ENCODE results near the gene LIMD2. TPM values are rescaled to one million over a fixed set of nuclear protein-coding genes. Genes with fewer than 3 reads are reported as not detected.

The LIMD2 gene
- 5.5 and 8.0 TPM in 2 replicates for total RNA-seq

DNA sequence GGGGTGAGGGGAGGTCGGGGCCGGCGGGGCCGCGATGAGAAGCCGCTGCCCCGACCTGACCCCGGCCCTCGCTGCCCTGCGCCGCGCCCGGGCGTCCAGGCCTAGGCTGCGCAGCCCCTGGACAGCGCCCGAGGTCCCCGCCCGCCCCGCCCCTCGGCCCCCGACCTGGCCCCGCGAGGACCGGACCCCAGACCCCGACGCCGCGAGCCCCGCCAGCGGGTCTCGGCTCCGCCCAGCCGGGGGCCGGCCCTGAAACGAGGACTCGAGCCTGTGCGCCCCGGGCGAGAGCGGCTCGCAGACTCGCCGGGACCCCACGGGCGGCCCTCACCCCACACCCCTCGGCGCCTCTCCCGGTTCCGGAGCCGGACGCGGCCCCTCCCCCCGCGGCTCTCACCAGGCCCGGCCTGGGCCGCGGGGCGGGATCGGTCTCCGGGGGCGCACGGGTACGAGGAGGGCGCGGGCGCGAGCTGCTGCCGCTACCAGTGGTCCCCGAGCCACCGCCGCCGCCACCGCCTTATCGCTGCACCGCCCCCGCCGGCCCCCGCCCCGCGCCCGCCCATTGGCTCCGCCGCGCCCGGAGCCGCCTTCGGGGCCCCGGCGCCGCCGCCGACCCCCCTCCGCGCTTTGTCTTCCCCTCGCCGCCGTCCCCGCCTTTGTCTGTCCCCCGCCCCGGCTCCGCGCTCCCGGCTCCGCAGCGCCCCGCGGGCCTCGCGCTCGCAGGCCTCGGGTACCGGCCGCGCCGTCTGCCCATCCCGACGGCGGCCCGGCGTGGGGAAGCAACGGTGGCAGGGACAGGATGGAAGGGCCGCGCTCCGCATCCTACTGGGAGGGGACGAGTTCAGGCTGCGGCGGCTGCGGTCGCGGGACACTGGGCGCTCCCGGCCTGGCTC, at the start of gene LIMD2:
Gene LIMD2 (minus strand): TSS at position 488 of the 890 bp plus-strand sequence. CDS start 827 bp downstream, outside the sequence.

DNA sequence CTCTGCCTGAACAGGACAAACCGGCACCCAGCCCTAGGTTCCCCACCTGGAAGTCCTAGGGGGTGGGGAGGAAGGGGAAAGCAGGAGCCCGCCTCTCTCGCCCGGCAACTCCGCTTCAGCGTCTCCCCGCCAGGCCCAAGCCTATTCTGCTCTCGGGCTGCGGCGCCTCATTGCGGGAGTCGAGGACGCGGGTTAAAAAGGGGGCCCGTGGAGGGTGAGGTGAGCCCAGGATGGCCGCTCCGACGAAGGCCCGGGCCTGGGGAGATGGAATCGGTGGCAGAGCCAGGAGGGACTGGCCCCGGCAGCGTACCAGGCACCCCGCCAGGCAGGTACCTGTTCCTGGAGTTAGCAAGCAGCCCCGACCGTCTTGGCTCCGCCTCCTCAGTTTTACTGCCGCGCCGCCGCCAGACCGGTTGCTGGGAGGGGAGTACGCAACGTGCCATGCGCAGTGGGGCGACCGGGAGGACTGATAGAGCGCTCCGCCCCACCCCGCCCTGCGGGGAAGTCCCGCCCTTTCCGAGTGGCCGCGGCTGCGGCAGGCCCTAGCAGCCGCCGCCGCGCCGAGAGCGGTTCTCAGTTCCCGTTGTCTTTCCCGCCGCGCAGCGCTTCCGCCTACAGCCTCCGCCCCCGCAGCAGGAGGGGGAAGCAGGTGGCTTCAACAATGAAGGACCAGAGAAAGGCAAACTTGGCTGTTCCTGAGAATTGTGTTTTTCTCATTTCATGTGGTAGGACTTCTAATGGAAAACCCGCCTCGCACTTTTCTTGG, 41.7 kb upstream of the LIMD2 start, which contains the start of gene STRADA:
Gene STRADA (minus strand): TSS at position 392 of the 766 bp plus-strand sequence. CDS start 13,430 bp downstream, outside the sequence.

Other genes with a start within 250 kb of the LIMD2 start
- gene ACE, start 223.1 kb downstream of the LIMD2 start, total RNA-seq, result 1.9 and 5.5 TPM in 2 replicates
- gene KCNH6, start 176.8 kb downstream of the LIMD2 start, total RNA-seq, result not detected in 2 replicates
- 28.3 and 34.4 TPM in 2 replicates for gene DCAF7, start 149.6 kb downstream of the LIMD2 start, total RNA-seq
- 28.8 and 32.6 TPM in 2 replicates for gene TACO1, start 99.2 kb downstream of the LIMD2 start, total RNA-seq
- 23.7 and 27.4 TPM in 2 replicates for gene MAP3K3, start 77.7 kb downstream of the LIMD2 start, total RNA-seq
- 22.5 and 32.9 TPM in 2 replicates for gene STRADA, start 41.7 kb upstream of the LIMD2 start, total RNA-seq
- gene CCDC47, start 73.5 kb upstream of the LIMD2 start, total RNA-seq, result 25.5 and 31.1 TPM in 2 replicates
- 35.5 and 39.2 TPM in 2 replicates for gene DDX42, start 74.0 kb upstream of the LIMD2 start, total RNA-seq
- 61.3 and 66.9 TPM in 2 replicates for gene PSMC5, start 127.3 kb upstream of the LIMD2 start, total RNA-seq
- gene FTSJ3, start 127.5 kb upstream of the LIMD2 start, total RNA-seq, result 43.4 and 70.3 TPM in 2 replicates
- gene SMARCD2, start 142.6 kb upstream of the LIMD2 start, total RNA-seq, result 112 and 129 TPM in 2 replicates
- not detected in 2 replicates for gene CSH2, start 173.6 kb upstream of the LIMD2 start, total RNA-seq
- not detected in 2 replicates for gene GH2, start 181.8 kb upstream of the LIMD2 start, total RNA-seq
- gene CSH1, start 196.4 kb upstream of the LIMD2 start, total RNA-seq, result not detected in 2 replicates
- gene CSHL1, start 211.1 kb upstream of the LIMD2 start, total RNA-seq, result not detected in 2 replicates
- gene GH1, start 218.7 kb upstream of the LIMD2 start, total RNA-seq, result not detected in 2 replicates
- not detected in 2 replicates for gene CD79B, start 232.2 kb upstream of the LIMD2 start, total RNA-seq

Data from myometrial cell (primary cell).